Activated T-cell treated with anti-CD3 and anti-CD28 coated beads for 48 hours (primary cell): Measurements from ENCODE around the gene GLT8D2.
"Not testable (repeated sequence)": the region's sequence is repeated elsewhere in the genome, so short reads cannot be mapped to it uniquely, and the experiment has no call there.

Experiments used
- DNase-seq: peaks from one replicate; pipeline ENCODE4 v3.0.0-alpha.2; 2020; ENCODE audit warnings: low read depth

Gene GLT8D2

DNA sequence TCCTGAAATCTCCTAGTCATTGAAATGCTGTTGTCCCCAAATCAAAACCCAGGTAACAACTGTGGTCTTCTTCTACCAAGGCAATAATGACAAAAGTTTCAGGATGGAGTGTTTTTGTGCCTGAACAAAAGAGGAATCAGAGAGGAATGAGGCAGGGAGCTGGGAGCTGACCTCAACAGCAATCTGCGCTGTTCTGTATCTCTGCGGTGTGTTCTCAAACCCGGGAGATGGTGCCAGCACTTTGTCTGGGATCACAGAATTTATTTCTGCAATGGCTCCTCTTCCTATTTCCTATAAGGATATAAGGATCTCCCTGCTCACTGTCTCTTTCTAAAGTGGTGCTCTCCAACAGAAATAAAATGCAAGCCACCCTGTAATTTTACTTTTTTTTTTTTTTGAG is 449 bp upstream of the GLT8D2 start:
- no peak for DNase-seq

DNA sequence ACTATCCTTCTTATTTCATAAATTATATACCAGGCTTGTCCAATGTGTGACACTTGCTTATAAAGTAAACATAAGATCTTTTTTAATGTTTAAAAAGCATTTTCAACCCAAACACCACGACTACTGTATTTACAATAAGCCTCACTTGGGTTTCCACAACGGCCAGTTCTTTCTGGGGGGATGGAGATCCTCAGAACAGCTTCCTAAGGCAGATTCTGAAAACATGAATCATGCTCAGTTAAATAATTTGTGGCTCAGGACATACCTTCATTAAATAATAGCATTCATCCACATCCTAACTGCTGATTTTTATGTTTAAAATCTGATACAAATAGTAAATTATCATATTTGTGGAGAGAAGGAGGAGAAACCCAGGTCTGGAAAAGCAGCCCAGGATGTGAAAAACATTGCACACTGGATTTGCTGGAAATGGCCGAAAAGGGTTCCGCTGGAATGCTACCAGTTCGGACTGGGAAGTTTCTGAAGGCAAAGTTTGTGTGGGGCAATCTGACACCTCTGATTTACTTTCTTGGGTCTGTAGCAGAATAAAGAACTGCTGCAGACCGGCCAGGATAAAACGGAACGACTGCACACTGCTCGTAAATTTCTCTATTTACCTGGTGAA is 597 bp downstream of the GLT8D2 start:
- DNase-seq, result no peak

DNA sequence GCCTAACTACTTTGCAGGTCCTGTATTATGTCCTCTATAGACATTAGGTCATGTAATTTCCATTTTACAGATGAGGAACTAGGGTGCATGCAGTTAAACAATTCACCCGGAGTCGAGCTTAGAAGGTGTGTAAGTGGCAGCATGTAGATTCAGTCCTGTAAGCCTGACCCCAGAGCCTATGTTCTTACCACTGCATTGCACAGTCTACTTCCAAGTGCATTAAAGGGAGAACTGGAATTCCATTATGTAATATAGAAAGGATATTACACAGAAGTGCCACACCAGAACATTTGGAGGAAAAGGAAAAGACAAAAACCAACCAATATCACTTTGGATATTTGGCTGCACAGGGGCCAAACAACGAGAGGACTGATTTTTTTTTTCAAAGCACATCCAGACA is 1.2 kb downstream of the GLT8D2 start:
- no peak for DNase-seq

DNA sequence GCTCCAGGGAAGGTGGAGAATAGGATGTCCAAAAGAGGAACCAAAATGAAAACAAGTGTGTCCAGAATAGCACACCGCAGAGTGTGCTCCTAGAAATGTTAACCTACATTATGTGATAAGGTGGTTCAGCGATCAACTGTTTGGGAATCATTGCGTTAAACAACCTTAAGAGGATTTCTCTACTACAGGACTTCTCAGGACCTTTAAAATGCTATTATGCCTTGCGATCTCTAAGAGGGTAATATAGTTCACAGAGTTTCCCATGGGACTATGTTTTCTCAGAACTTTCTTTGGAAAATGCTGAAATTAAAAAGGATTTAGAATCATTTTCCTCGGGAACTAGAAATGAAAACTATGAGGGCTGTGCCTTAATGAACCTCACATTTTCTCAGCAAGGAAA is 1.8 kb downstream of the GLT8D2 start:
- no peak for DNase-seq

DNA sequence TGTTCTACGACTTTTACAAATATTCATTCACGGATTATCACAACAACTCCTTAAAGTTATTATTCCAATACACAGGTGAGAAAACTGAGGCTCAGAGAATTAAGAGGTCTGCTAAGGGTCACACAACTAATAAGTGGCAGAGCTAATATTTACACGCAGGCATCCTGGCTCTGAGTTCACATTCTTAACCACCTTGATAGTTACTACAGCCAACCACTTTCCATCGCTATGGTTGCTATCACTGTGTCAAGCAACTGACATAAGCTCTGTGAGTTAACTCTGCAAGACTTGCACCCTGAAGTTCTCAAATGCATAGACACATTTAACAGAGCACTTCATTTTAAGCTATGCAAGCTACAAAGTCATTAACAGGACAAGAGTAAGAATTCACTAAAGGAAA is 3.7 kb downstream of the GLT8D2 start:
- no peak for DNase-seq

DNA sequence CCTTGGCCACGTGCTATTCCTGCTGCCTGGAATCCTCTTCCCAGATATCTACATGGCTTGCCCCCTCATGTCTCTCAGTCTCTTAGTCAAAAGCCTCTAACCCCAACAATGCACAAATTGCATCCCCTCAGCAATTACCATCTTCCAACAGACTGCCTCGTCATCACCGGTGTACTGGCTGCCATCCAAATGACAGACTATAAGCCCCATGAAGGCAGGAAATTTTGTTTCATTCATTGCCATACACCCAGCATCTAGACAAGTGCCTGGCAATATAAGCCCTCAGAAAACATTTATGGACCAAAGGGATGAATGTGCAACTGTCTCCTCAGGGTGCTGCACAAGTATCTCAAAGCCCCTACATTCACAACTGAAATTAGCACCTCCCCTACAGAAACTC is 5.8 kb downstream of the GLT8D2 start:
- no peak for DNase-seq

DNA sequence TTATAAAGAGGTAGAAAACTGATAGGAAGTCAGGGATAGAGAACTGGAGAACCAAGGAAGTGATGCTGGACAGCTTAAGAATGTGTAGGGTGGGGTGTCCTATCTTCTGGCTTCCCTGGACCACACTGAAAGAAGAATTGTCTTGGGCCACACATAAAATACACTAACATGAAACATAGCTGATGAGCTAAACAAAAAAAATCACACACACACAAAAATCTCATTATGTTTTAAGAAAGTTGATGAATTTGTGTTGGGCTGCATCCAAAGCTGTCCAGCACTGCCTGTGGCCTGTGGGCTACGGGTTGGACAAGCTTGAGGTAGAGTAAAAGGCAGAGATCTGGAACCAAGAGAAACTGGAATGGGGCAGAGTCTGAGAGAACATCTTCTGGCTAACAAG is 7.4 kb downstream of the GLT8D2 start:
- no peak for DNase-seq

DNA sequence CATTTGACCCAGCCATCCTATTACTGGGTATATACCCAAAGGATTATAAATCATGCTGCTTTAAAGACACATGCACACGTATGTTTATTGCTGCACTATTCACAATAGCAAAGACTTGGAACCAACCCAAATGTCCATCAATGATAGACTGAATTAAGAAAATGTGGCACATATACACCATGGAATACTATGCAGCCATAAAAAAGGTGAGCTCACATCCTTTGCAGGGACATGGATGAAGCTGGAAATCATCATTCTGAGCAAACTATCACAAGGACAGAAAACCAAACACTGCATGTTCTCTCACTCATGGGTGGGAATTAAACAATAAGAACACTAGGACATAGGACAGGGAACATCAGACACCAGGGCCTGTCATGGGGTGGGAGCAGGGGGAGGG is 10.2 kb downstream of the GLT8D2 start:
- not testable (repeated sequence) for DNase-seq

DNA sequence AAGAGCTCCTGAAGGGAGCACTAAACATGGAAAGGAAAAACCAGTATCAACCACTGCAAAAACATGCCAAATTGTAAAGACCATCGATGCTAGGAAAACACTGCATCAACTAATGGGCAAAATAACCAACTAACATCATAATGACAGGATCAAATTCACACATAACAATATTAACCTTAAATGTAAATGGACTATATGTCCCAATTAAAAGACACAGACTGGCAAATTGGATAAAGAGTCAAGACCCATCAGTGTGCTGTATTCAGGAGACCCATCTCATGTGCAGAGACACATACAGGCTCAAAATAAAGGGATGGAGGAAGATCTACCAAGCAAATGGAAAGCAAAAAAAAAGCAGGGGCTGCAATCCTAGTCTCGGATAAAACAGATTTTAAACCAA is 13.8 kb downstream of the GLT8D2 start:
- not testable (repeated sequence) for DNase-seq

DNA sequence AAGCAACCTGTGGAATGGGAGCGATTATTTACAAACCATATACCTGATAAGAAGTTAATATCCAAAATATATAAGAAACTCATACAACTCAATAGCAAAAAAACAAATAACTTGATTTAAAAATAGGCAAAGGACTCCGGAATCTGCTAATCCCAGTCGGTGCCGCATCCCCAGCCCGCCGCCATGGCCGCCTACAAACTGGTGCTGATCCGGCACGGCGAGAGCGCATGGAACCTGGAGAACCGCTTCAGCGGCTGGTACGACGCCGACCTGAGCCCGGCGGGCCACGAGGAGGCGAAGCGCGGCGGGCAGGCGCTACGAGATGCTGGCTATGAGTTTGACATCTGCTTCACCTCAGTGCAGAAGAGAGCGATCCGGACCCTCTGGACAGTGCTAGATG is 19.4 kb downstream of the GLT8D2 start:
- not testable (repeated sequence) for DNase-seq

DNA sequence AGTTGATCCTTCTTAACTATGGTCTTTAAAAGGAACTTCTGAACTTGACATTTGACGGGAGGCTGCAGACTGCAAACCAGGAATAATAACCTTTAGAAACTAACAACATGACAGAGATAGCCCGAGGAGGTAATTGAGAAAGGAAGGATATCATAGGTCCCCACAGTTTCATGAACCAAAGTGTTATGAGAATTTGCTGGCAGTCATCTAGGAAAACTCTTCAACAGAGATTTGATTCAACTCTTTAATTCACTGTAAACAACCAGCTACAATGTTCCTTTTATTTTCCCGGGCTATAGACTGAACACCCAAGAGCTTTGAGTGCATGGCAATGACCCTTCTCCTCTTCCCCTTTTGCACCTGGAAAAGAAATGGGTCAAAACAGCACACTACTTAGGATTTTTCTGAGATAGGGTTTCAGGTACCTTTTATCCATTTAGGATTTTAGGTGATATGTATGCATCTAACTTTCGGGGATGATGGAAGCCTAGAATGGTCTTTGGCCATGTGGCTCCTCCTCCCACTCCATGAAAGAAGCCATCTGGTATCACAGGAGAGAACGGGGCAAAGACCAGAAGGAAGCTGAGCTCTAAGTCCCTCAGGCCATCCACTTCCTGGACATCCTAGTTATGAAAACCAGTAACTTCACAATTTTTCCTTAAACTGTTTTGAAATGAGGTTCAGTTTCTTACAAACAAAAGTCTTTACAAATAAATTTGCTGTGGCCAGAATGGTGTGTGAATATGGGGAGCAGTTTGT is 23.0 kb downstream of the GLT8D2 start:
- DNase-seq, result no peak

DNA sequence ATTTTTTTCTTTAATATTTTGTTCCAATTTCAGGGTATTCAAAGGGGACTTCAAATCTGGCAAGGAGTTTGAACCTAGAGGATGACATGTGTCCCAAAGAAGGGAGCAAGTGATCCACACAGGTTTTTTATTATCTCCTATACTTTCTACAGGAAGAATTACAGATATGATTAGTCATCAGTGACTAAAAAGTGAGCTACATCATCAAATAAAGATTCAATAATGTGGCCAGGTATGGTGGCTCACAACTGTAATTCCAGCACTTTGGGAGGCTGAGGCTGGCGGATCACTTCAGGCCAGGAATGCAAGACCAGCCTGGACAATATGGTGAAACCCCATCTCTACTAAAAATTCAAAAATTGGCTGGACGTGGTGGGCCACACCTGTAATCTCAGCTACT is 24.2 kb downstream of the GLT8D2 start:
- no peak for DNase-seq

DNA sequence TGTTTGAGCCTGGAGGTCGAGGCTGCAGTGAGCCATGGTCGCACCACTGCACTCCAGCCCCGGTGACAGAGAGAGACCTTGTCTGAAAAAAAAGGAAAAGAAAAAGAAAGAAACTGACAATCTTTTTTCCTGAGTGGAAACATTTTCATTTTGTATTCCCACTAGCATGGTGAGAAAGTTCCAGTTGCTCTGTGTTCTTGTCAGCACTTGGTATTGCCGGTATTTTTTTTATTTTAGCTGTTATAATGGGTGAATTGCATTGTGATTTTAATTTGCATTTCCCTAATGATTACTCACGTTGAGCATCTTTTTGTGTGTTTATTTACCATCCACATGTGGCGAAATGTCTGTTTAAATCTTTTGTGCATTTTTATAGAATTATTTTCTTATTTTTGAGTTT is 25.6 kb downstream of the GLT8D2 start:
- DNase-seq, result no peak

DNA sequence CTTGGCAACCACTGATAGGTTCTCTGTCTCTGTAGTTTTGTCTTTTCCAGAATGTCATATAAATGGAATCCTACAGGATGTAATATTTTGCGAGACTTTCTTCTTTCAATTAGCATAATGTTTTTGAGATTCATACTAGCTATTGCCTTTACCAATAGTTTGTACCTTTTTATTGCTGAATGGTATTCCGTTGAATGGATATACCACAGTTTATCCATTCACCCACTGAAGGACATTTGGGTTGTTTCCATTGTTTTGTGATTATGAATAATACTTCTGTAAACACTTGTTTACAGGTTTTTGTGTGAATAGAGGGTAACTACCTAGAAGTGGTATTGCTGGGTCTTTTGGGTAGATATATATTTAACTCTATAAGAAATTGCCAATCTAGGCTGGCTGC is 26.3 kb downstream of the GLT8D2 start:
- DNase-seq, result no peak

DNA sequence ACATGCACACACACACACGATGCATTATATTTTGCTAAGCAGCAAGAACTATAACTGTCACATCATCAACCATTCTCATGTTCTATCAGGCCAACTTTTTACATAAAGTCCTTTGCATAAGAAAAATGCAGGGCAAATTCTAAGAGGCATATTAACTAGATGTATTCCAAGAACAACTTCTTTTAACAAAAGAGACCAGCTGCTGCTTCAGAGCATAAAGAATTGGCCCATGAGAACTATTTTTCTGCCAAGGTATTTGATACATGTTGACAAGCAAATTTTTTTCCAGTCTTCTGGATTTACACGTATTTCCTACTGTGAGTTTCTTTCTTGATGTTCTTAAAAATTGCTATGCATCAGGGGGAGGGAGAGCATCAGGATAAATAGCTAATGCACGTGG is 27.2 kb downstream of the GLT8D2 start:
- DNase-seq, result no peak

DNA sequence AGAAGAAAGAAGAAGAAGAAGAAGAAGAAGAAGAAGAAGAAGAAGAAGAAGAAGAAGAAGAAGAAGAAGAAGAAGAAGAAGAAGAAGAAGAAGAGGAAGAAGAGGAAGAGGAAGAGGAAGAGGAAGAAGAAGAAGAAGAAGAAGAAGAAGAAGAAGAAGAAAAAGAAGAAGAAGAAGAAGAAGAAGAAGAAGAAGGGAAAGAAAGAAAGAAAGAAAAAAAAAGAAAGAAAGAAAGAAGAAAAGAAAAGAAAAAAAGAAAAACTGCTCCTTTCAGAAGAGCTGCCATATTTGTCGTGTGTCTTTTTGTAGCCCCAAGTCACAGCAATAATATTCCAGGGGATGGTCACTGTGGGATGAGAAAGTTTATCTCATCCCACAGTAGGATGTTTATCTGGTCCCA is 28.1 kb downstream of the GLT8D2 start:
- not testable (repeated sequence) for DNase-seq

DNA sequence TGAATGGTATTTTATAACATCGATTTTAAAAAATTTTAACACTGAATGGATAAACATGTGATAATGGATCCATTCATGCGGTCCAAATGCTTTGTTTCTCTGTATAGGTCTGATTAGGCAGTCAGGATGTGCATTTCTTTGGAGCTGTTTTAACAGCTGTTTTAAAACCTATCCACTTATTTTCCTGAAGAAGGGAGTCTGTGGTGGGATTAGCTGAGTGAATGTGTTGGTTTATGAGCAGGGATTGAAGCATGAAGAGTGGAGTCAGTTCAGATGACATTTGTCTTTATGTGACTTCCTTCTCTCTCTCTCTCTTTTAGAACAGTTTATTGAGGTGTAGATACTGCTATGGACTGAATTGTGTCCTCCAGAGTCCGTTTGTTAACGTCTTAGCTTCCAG is 37.7 kb downstream of the GLT8D2 start:
- no peak for DNase-seq

DNA sequence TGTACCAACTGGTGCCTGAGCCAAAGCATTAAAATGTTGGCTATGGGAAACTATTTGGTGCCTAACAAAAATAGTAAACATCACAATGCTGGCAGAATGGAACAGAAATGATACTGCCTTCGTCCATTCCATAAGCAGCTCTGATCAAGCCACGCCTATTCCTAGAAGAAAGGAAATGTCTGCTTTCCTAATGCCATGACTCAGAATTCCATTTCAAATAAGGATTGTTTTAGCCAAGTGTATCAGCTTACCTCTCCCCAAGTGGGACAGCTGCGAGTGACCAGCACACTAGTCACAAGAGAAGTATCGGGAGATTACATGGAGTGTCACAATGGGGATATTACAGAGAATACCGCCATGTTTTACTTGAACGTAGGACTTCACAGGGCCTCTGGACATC is 38.7 kb downstream of the GLT8D2 start:
- DNase-seq, result no peak

DNA sequence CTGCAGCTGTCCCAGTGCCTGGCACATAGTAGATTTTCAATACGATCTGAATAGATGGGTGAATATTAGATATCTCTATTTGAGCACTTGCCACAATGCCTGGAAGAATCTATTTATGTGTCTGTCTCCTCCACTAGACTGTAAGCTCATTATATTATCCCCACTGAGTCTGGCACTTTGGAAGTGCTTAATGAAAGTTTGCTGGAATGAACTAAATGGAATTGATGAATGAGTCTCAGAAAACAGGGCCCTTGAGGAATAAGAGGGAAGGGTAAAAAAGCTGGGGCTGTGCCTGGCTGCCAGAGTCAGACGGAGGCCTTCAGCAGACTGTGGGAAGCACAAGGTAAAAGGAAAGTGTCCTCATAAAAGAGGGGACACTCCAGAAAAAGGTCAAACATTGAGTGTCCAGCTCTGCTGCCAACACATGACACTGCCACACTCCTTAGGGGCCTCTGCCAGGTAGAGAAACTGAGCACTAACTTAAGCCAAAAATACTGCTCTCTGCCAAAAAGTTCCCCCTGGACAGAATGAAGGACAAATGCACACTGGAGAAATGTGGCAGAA is 39.3 kb downstream of the GLT8D2 start:
- no peak for DNase-seq

DNA sequence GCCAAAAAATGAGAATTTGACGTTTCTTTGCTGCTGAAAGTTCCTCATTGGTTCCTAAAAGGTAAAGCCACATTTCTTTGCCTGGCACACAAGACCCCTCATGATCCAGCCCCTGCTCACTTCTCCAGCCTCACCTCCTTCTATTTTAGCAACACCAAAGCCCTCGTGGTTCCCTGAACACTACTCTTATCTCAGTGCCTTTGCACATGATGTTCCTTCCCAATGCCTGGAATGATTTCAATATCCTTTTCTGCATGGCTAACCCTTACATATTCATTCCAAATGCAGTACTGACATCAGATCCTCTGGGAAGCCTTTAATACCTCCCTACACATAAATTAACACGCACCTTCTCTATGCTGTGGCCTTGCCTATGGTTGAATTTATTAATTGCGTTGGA is 39.9 kb downstream of the GLT8D2 start:
- DNase-seq, result no peak

DNA sequence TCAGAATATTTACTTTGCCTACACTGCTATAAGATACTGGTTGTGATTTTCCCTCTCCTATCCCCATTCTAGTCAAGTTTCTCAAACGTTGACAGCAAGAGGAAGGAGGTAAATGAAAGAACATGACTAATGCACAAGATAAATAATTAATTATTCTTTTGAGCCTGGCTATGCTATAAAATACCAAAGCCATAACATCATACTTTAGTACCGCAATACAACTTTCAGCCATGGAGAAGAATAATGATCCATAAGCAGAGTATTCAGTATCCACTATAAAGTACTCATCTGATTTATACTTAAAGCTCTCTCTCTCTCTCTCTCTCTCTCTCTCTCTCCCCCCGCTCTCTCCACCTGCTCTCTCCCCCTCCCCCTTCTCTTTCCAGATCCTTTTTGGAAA is 43.1 kb downstream of the GLT8D2 start:
- no peak for DNase-seq

DNA sequence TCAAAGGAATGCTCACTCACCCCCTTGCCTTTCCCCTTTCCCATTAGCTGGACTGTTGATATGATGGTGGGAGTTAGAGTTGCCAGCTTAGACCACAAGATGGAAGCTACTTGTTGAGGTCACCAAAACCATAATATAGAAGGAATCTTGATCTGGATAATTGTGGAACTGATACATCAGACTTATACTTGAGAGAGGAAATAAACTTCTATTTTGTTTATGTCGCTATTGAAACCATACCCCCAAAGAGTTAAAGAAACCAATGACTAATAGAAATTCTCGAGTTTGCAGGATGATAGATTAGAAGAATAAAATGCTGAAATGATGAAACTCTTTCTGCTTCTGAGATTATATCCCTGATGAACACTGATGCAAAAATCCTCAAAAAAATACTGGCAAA is 46.4 kb downstream of the GLT8D2 start:
- no peak for DNase-seq

DNA sequence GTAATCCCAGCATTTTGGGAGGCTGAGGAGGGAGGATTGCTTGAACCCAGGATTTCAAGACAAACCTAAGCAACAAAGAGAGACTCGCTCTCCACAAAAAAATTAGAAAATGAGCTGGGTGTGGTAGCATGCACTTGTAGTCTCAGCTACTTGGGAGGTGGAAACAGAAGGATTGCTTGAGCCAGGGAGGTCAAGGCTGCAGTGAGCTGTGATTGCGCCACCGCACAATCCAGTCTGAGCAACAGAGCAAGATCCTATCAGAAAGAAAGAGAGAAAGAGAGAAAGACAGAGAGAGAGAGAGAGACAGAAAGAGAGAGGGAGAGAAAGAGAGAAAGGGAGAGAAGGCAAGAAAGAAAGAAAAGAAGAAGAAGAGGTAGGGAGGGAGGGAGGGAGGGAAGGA is 47.3 kb downstream of the GLT8D2 start:
- no peak for DNase-seq
